Measurements from ENCODE around the gene ADGRG6.

The ADGRG6 gene

DNA sequence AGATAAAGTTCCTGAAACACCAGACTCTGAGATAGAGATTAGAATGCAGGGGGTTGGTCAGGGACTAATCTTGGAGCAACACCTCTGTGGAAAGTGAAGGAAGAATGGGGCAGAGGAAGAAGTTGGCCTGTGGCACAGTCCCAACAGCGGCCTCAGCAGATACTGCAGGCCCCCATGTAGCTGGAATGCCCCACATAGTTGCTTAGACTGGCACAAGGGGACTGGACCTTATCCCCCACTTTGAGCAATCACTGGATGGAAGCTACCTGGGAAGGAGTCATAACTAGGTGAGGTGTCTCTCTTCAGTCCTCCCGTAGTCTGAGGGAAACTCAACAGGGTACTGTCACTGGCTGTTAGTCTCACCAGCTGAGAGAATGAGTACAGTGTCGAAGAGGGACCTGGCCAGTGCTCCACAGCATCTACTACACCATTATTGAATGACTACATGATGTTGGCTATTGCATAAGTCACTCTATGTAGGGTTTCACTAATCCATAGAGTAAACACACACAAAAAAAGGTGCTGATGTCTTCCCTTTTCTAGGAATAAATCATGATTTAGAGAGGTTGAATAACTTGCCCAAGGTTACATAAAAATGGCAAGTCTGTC is 47.5 kb downstream of the ADGRG6 start:
- no peak for DNase-seq (ENCODE audit: low read depth)

DNA sequence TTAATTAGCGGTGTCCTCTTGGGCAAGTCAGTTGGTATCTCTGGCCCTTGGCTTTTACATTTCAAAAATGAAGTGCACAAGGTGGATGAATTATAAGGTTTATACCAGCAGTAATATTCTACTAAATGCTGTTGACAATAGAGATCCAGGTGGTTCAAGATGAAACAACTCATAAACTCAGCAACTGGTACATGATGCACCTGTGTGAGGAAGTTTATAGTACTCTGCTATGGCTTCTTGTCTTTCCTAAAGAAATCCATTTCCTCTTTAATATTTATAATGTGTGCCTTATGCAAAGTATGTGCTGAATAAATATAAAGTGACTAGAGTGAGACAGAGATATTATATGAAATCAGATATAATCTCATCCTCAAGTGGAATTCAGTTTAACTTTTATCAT is 48.5 kb downstream of the ADGRG6 start:
- no peak for DNase-seq (ENCODE audit: low read depth)

DNA sequence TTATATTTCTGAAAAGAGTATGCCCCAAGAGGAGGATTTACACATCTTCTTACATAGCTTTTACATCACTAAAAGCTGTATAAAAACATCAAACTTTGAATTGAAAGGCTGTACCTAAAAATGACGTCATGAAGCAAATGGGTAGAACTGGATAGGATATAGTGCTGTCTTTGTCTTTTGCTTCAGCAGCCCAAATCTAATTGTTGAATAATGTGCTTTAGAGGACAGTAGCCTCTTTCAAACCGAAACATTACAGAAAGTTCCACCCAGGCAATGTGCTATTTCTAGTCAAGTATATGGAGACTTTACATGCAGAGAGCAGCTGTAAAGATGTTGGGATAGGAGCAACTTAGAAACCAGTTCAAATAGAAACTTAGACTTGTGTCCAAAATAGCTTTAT is 51.9 kb downstream of the ADGRG6 start:
- no peak for DNase-seq (ENCODE audit: low read depth)

DNA sequence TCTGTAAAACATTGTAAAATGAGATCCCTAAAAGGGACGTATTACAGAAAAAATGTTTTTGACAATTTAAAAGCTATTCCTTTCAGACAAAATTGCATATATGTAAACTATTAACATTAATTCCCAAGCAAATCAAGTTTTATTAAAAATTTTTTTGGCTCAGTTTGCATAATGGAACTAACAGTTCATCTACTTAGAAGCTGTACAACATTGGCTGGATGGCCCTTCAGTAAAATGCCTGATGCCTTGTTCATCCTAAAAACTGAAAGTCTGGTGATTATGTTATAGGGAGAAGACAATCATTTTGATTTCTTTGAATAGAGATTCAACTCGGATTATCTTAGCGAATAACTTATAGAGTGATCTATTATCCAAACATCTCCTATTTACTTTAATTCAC is 52.8 kb downstream of the ADGRG6 start:
- no peak for DNase-seq (ENCODE audit: low read depth)

DNA sequence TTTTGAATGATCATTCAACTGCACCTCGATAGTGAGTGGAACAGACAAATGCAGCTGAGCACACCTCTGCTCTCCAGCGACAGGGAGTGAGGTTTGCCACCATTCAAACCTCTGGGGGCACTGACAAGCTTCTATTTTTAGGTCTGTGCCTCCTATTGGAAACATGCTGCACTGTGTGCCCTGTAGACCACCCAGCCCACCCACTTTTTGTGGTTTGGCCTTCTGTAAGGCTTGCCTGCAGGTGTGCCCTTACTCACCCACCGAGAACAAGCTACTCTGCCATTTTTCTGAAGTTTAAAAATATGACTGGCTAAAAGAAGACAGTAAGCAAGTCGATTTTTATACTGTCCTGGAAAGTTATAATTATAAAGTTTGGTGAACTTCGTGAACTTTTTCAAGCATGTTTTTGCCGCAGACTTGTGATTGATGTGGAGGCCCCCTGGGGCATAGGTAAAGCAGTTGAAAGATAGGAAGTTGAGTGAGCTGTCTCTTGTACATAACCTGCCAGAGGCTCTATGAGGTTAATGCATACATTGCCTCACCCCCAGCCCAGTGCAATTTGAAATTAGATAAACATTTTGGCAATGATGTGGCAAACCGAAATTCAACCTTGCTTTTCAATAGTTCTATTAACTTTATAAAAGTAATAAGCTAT is 53.8 kb downstream of the ADGRG6 start:
- no peak for DNase-seq (ENCODE audit: low read depth)

DNA sequence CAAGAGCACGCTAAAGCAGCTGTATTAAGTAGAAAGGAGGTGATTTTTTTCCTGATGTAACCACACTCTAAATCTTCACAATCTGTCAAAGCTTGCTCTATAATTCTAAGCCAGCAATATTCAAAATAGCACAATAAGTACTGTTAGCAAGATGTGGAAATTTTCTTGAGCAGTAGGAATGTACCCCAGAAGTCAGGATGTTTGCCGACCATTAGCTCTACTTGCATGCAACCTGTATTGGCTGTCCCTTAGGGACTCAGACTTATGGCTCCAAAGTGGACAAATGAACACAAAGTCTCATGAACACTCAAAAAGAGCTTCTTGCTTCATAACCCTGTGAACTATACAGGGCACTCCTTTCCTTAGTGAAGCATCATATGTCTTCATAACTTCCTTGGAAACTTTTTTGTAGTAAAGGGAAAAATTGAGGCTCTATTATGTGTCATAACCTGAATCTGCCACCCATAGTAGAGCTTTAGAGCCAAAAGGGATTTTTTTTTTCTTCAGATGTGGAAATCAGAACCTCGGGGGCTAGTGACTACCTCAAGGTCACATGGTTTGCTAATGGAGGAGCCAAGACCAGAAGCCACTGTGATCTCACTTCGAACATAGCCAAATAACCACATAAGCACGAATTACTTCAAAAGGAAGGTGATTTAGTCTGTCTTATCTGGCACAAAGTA is 54.5 kb downstream of the ADGRG6 start:
- DNase-seq (ENCODE audit: low read depth) = no peak

DNA sequence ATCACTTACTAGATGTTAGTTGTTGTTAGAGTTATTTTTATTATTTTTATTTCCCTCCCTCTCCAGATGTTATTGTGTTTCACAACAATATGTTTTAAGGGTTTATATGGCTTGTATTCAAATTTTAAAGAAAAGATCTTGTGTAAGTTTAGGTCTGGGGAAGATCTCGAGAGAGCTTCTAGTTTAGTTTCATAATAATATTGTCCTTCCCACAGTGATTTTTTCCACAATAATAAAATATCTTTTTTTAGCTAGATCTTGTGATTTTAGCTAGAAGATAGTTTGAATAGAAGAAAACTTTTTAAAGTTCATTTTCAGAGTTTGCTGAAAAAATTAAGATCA is 55.0 kb downstream of the ADGRG6 start:
- DNase-seq (ENCODE audit: low read depth) = no peak

DNA sequence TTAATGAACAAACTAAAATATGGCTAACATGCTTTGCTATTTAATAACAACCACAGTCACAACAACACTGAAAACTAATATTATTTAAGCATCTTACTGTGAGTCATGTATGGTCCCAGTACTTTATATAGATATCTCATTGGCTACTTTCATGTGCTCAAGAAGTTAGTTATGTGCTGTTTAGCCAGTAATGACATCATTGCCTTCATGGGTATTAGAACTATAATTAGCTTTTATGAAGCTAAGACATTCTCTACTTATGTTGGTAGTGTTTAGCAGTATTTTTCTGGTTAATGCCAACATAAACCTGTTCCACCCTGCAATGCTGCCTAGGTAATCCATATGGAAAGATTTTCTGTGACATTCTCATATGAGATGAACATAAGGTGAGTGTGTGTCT is 56.1 kb downstream of the ADGRG6 start:
- DNase-seq (ENCODE audit: low read depth) = no peak

DNA sequence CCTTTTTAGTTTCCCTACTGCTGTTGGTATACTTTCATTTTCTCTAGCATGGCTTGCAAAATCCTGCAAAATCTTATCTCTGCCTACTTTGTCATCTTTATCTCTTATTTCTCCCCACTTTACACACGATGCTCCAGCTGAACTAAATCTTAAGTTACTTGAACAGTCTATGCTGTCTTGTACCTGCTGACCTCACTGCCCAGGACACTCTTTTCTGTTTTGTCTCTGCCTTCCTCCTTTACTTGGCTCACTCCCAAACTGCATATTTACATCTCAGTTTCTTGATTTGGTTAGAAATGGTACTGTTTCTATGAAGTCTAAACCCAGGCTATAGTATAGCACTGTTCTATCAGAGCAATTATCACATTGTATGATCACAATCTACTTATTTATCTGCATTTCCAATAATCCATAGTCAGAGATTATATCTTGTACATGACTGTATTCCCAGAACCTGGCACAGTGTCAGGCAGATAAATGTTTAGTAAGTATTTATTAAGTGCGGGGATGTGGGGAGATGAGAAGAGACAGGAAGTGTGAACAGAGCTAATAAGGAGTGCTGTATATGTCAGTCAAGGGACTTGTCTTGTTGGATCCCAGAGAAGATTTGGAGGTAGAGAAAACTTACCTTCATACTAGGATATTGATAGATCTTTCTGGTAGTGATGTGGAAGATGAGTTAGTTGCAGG is 57.6 kb downstream of the ADGRG6 start:
- no peak for DNase-seq (ENCODE audit: low read depth)

DNA sequence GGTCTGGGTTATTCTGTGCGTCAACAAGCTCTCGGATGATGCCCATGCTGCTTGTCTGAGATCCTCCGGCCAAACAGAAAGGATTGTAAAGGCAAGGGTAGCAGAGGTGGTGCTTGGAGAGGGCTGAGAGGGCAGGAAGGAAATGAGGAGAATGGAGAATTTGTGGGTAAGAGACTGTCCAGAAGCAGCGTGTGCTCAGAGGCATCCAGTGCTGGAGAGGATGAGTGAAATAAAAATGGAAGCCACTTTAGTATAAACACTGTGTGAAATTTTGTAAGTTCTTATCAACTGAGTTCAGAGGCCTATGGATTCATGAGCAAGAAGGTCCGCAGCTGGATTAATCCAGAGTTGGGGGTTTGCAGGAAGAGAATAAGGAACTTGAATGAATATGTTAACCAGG is 59.5 kb downstream of the ADGRG6 start:
- no peak for DNase-seq (ENCODE audit: low read depth)

DNA sequence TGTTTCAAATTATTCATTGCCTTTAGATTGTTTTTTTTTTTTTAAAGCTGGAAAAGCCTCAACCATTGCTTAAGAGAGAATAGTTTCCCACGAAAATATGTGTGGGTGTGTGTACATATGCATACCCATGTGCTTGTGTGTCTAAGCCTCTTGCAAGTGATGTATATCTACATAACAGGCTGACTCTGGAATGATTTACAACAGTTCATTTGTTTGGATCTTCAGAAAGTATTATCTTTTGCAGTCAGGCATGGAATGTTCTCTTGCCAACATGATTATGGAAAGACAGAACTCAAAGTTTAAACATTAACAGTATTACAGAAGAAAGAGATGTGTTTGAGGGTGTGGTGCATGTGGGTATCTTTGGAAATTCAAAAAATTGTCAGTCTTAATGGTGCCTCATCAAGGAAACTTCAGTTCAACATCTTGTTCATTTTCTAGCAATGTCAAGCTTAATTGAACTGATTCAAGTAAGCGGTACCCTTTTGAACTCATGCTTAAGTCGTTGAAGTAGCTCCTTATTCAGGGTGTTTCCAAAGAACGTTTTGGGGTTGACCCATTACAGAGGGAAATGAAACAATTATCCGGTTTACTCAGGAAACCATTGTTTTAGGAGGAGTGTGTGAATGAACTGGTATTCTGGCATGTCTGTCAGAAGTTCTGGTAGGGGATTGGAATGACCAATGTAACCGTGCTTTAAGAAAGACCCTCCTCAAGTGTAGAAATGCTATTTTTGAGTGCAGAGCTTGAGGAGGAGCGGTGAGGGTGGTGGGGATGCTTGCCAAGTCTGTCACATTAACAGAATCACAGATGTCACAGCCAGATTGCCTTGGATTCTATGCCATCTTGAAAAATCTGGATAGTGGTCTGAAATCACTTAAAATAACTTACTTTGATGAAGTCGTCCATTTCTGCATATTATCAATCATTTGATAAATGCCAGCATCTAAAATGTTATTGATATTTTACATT is 60.3 kb downstream of the ADGRG6 start:
- DNase-seq (ENCODE audit: low read depth) = no peak

DNA sequence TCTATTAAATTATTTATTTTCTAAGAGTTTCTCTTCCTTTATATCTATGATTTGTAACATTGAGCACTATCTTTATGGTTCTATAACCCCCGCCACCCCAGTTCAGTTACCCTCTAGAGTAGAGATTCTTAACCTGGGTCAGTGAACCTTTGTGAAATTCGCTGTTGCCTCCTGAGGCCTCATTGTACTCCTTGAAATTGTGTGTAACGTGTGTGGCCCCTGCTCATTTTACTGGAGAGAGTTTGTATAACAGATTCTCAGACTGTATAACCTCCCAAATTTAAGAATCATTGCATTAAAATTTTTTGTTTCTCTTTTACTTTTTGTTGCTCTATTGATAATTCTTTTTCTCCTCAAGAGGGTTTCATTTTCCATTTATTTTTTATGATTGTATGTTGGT is 65.3 kb downstream of the ADGRG6 start:
- DNase-seq (ENCODE audit: low read depth) = no peak

DNA sequence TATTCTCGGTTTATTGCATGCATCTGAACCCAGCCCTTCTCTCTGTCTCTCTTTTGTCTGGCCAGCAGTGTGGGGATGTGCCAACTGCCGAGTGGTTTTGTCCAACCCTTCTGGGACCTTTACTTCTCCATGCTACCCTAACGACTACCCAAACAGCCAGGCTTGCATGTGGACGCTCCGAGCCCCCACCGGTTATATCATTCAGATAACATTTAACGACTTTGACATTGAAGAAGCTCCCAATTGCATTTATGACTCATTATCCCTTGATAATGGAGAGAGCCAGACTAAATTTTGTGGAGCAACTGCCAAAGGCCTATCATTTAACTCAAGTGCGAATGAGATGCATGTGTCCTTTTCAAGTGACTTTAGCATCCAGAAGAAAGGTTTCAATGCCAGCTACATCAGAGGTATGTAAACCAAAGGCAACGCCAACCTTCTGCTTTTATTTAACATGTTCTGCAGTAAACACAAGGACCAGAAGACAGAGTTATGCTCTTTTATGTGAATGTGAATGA is 65.8 kb downstream of the ADGRG6 start:
- no peak for DNase-seq (ENCODE audit: low read depth)

DNA sequence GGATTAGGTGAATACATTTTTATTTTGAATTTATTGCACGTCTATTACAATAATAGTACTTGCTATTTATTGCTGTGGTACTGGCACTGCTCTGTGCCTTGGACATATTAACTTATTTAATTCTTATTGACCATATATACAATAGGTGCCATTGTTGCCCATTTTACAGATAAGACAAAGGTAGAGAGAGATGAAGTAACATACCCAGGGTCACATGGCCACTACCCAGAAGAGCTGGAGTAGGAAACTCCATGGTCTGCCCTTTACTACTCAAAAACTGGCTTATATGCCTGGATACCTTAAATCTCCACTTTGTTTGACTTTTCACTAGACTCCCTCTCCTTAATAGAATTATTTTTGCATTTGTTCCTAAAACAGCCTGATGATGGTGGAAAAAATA is 67.5 kb downstream of the ADGRG6 start:
- DNase-seq (ENCODE audit: low read depth) = no peak

DNA sequence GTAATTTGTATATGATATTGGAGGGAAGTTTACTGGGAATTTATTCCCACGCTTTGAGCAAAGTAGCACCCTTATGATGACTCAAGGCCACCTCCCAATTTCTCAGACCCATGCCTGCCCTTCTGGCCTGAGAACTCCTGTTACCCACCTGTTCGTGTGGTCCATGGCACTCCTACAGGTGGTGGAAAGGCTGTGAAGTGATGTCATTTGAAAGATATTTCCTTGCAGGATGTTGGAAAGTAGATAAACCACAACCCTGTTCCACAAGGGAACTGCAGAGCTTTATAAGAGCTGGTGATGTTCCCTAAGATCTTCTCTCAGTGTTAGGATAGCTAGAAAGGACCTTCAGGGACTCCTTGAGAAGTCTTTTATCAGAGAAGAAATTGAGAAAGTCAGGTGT is 70.5 kb downstream of the ADGRG6 start:
- no peak for DNase-seq (ENCODE audit: low read depth)

DNA sequence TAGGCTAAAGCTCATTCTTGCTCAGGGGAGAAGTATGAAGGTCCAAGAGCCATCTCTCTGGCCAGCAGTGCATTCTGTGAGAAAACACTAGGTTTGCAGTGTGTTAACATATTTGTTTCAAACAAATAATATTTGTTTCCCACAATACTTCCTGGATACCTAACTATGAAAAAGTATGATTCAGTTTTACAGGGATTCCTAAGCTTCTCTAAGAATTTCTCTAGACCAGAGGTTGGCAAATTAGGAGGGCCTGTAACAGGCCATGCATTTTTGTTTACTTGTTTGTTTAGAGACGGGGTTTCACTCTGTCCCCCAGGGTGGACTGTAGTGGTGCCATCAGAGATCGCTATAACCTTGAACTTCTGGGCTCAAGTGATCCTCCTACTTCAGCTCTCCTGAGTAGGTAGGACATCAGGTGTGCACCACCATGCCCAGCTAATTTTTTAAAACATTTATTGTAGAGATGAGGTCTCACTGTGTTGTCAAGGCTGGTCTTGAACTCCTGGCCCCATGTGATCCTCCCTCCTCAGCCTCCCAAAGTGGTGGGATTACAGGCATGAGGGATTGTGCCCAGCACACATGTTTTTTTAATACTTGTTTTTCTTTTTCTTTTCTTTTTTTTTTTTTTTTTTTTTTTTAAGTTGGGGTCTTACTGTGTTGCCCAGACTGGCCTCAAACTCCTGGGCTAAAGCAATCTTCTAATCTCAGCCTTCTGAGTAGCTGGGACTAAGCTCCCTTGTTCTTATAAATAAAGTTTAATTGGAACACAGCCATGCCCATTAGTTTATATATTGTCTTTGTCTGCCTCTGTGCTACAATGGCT is 71.7 kb downstream of the ADGRG6 start:
- no peak for DNase-seq (ENCODE audit: low read depth)

DNA sequence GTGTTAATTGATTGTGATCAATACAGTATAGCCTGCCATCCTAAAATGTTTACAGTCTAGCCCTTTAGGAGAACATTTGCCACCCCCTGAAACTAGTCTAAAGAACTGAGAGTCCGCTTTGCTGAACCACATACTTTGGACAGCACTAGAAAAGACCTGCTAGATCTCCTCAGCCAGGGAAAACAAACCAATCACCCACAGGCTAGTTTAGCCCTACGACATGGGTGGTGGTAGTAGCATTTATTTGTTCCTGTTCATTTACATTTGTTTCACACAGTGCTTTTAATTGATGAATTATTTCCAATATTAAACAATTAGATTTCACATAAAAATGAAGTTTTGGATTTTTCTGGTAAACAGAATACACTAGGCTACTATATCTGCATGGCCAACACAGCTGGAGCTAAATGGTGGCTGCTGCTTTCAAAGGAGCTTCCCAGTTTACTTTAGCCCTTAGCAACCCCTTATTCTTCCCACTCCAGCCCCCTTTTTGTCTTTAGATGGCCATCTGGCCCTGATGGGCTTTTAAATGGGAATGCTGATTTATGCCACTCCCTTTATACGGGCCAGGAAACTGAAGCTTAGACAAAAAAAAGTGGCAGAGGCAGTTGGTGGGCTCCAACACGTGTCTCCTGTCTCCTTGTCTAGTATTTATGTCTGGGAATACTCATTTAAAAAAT is 72.4 kb downstream of the ADGRG6 start:
- DNase-seq (ENCODE audit: low read depth) = no peak

DNA sequence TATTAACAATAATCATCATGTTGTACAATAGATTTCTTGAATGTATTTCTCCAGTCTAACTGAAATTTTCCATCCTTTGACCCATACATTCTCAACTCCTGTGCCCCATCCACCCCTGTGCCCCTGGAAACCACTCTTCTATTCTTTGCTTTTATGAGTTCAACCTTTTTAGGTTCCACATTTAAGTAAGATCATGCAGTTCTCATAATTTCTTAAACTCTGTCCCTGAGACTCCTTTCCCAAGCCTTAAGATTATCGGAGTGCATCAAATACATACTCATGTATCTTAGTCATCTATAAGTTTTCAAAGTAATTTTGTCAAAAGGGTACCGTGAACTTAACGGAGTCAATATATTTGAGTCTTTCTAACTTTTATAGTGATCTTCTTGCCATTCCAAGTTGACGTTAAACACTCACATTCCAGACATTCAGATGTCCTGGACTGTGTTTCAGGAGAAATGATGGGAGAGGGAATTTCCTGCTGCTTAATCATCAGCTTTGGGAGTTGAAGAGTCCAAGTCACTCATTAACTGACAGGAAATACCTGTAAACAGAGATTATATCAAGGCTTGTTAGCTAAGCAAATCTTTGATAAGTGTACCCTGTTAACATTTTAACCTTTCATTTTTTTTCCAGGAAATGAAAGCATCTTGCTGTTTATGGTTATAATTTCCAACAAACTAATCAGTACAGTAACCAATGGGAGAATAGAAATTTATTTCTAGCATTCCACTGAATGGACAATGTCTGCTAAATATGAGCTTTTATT is 73.3 kb downstream of the ADGRG6 start:
- no peak for DNase-seq (ENCODE audit: low read depth)

DNA sequence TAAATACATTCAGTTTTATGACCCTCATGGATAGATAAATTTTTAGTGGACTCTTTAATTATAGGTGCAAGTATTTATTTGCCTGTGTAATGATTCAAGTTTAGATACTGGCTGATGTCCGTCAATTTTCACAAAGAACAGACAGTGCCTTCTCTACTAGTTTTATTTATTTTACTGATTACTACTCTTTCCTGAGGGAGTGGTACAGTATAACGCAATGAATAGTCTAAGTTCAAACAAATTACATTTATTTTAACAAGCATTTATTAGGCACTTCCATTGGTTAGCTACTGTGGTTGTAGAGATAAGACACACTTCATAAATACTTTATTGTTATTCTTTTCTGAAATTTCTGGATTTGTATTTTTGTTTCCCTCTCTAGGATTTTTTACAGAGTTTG is 74.3 kb downstream of the ADGRG6 start:
- DNase-seq (ENCODE audit: low read depth) = no peak

All from activated T-helper 1 cell treated with Interleukin-2 at 50 U/mL for 16 hours (primary cell).